Astrocyte of the cerebellum (primary cell): ENCODE measurements around the gene SLC18B1.
"Not testable (repeated sequence)": the region's sequence is repeated elsewhere in the genome, so short reads cannot be mapped to it uniquely, and the experiment has no call there.

ENCODE experiments used
- DNase-seq: peaks from one replicate; pipeline ENCODE4 v3.0.0-alpha.2; 2011; ENCODE audit warnings: low read depth
- H3K4me3 ChIP-seq: 2 replicates; pipeline ENCODE4 v1.5.1; 2011; ENCODE audit warnings: mild to moderate bottlenecking, low read depth, low read length, moderate library complexity
- in situ Hi-C: cut with HindIII; loops from 2 replicates; pipeline ENCODE4 v1.10.0; 2017; ENCODE audit warnings: low sequenced_read_pairs
- TF ChIP-seq, protein P1 (sequence below): IDR thresholded peaks from 2 replicates; pipeline ENCODE4 v1.5.1; 2012; ENCODE audit warnings: low read length, low read depth, moderate library complexity, mild to moderate bottlenecking; ENCODE audit errors: missing control alignments

The SLC18B1 gene

DNA sequence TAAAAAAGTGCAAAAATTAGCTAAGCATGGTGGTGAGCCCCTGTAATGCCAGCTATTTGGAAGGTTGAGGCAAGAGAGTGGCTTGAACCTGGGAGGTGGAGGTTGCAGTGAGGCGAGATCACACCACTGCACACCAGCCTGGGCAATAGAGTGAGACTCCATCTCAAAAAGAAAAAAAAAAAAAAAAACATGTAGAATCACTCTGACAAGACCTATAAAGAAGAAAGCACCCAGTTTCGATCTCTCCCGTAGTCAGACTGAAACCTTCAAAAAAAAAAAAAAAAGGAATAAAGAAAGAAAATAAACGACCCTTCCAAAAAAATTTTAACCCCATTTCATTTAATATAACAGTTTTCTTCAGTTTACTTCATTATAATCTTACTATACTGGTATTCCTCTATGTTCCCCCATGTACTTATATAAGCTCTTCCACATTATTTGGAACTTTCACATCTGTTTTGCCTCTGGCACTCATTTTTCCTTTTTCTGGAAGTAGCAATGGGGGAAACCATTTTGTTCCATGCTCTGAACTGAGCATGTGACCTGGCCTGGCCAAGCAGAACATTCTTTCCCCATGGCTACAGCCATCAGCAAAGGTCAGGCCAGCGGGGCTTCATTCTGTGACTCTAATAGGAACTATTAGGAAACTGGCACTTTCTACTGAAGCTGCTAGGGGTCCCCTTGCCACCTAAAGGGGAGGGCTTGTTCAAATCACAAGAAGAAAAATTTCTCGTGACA is 9.6 kb downstream of the SLC18B1 start:
- in situ Hi-C loops, result loop anchor here (25.0 kb wide), 1 partner anchor 252 kb away; the partner anchor contains the start of gene TAAR9
- H3K4me3 ChIP-seq, result no peak overlapping the region
- no peak for DNase-seq
- TF ChIP-seq, protein P1, sequence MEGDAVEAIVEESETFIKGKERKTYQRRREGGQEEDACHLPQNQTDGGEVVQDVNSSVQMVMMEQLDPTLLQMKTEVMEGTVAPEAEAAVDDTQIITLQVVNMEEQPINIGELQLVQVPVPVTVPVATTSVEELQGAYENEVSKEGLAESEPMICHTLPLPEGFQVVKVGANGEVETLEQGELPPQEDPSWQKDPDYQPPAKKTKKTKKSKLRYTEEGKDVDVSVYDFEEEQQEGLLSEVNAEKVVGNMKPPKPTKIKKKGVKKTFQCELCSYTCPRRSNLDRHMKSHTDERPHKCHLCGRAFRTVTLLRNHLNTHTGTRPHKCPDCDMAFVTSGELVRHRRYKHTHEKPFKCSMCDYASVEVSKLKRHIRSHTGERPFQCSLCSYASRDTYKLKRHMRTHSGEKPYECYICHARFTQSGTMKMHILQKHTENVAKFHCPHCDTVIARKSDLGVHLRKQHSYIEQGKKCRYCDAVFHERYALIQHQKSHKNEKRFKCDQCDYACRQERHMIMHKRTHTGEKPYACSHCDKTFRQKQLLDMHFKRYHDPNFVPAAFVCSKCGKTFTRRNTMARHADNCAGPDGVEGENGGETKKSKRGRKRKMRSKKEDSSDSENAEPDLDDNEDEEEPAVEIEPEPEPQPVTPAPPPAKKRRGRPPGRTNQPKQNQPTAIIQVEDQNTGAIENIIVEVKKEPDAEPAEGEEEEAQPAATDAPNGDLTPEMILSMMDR, result no peak

DNA sequence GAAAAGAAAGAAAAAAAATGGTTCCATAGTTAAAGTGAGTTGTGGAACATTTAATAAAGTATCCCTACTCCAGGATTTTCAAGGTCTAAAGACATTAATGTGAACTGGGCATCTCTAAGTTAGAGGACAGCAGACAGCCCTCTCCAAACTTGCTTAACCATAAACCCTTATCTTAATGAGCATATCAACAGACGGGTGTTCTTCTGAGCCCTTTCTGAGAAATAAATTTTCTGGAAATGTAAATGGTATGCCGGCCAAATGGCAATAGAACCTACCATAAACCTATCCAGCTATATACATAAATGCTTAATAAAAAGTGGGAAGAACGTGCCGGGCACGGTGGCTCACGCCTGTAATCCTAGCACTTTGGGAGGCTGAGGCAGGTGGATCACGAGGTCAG is 12.5 kb downstream of the SLC18B1 start:
- TF ChIP-seq, protein P1, result no peak
- H3K4me3 ChIP-seq, result no peak overlapping the region
- DNase-seq, result no peak
- in situ Hi-C loops, result loop anchor here (25.0 kb wide), 1 partner anchor 249 kb away; the partner anchor contains the start of gene TAAR9

DNA sequence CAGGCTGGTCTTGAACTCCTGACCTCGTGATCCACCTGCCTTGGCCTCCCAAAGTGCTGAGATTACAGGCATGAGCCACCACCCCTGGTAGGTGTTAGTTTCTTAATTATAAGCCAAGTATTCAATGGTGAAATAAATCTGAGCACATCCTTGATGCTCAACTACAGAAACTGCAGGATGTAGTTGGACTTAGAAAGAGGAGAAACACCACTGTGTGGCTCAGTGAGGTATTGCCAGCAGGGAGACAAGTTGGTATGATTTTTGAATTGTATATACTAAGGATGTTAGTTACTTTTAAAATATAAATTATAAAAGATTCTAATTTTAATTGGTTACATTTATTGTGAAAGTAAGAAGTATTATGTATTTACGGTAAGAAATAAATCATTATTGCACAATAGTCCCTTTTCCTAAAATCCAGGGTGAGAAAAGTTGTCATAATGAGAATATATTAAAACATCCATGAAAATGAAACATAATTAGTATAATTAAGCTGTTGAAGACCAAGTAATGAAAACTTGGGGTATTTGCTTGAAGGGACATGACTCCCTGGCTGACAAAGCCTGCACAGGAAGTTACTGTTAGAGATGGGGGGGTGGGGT is 17.6 kb downstream of the SLC18B1 start:
- peak; percentile 9 for DNase-seq
- no peak overlapping the region for H3K4me3 ChIP-seq
- TF ChIP-seq, protein P1, result peak; percentile 58
- in situ Hi-C loops, result loop anchor here (25.0 kb wide), 1 partner anchor 244 kb away; the partner anchor contains the start of gene TAAR9

DNA sequence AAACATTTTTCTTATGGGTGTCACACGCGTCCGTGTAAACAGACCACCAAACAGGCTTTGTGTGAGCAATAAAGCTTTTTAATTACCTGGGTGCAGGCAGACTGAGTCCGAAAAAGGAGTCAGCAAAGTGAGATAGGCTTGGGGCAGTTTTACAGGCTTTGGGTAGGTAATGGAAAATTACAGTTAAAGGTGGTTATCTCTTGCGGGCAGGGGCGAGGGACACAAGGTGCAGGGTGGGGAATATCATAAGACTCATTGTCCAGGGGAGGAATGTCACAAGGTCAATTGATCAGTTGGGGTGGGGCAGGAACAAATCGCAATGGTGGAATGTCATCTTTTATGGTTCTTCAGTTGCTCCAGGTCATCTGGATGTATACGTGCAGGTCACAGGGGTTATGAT is 20.6 kb downstream of the SLC18B1 start:
- not testable (repeated sequence) for DNase-seq, H3K4me3 ChIP-seq
- in situ Hi-C loops, result loop anchor here (25.0 kb wide), 1 partner anchor 241 kb away; the partner anchor contains the start of gene TAAR9

DNA sequence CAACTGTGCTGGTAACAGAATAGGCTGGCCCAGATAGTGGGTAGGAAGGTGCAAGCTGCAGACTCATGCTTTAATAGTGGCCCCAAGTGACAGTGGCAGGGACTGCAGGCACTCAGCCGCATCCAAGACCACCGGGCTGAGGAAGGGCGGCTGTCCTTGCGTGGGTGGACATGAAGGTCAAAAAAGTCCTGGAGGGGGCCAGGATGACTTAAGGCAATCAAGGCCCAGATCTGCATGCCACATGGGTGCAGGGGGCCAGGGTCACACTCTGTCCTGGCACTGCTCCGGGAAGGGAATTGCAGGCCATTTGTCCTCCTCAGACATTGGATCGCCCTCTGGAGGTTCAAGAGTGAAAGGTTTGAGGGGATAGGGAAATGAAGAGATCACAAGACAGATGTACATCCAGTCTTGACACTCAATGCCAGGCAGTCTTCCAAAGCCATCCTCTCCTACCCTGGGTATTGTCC is 30.4 kb downstream of the SLC18B1 start:
- no peak for DNase-seq
- H3K4me3 ChIP-seq, result no peak overlapping the region
- TF ChIP-seq, protein P1, result no peak
- in situ Hi-C loops, result no loop called here

DNA sequence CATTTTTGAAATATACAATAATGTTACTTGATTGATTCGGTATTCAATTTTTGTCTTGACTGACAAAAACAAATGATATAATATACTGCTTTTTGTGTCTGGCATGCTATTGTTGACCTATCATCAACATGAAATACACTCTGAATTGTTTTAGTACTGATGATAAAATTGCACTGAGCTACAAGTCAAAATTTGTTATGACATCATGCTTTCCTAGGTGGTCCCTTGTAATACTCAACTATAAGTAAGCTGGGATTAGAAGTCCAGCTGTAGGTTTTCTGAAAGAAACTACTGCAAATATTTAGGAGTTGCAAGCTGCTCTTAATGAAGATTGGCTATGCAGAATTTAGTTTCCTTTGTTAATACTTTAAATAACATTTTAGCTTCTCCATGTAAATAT is 32.9 kb downstream of the SLC18B1 start:
- DNase-seq, result no peak
- no peak overlapping the region for H3K4me3 ChIP-seq
- TF ChIP-seq, protein P1, result no peak
- in situ Hi-C loops, result no loop called here

DNA sequence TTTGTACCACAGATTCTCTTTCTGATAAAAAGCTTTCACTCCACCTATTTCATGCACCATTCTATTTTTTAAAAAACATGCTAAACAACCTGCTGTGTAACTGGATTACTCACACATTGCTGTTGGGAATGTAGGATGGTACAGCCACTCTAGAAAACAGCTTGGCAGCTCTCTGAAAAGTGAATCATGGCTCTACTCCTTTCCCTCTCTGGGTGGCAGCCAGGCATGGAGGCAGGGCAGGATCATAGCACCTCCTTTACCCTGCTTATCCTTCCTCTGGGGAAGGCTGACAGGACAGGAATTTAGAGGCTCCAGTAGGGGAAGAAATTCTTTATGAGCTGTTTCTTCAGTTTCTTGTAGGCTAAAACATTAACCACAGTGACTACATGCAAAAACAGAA is 34.1 kb downstream of the SLC18B1 start:
- peak; percentile 65 for DNase-seq
- TF ChIP-seq, protein P1, result no peak
- in situ Hi-C loops, result no loop called here
- no peak overlapping the region for H3K4me3 ChIP-seq
